Measurements from ENCODE around the gene HSPA6. TPM values are rescaled to one million over a fixed set of nuclear protein-coding genes. Genes with fewer than 3 reads are reported as not detected.
"Not testable (repeated sequence)": the region's sequence is repeated elsewhere in the genome, so short reads cannot be mapped to it uniquely, and the experiment has no call there.

The HSPA6 gene
- total RNA-seq, 1 donor, result 0.36 TPM

DNA sequence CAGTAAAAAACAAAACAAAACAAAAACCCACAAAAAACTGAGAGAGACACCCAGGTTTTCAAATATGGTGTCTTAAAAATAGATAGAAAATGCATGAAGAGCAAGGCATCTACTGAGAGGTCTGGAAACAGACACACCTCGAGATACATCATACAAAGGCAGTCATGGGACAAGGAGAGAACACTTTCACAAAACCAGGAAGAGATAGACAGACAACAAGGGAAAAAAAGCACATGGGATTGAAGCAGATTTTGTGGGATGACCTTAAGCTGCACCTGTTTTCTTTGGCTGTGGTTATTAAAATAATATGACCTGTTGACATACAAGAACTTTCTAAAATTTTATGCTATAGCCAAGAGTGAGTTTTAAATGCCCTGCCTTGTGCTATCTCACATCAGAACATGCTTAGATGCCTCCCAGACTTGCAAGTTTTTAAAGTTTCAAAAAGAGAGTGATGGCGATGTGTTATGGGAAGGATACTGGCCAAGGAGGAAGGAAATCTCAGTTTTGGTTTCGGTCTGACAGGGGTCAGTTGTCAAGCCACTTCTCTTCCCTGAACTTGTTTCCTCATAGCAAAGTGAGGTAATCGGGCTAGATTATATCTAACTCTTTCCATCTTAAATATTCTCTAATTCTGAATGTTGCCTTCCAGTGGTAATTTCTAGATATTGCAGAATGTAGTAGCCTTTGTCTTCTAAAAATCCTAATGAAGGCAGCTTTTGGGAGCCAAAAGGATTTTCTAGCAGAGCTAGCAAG, 36.8 kb downstream of the HSPA6 start:
- not testable (repeated sequence) for H3K79me2 ChIP-seq (ENCODE audit: insufficient read depth, low read length); H3K36me3 ChIP-seq (ENCODE audit: insufficient read depth, low read length); H3K27me3 ChIP-seq (ENCODE audit: insufficient read depth, low read length); H3K4me3 ChIP-seq (ENCODE audit: insufficient read depth, low read length); H3K27ac ChIP-seq (ENCODE audit: low read depth, low read length); H3K4me1 ChIP-seq (ENCODE audit: insufficient read depth, low read length); H3K4me2 ChIP-seq (ENCODE audit: insufficient read depth, low read length); DNase-seq (ENCODE audit: insufficient read length, low spot score, missing footprints); H3K9me3 ChIP-seq (ENCODE audit: low read depth, low read length); H4K20me1 ChIP-seq (ENCODE audit: insufficient read depth, low read length); H2AFZ ChIP-seq (ENCODE audit: low read length)

DNA sequence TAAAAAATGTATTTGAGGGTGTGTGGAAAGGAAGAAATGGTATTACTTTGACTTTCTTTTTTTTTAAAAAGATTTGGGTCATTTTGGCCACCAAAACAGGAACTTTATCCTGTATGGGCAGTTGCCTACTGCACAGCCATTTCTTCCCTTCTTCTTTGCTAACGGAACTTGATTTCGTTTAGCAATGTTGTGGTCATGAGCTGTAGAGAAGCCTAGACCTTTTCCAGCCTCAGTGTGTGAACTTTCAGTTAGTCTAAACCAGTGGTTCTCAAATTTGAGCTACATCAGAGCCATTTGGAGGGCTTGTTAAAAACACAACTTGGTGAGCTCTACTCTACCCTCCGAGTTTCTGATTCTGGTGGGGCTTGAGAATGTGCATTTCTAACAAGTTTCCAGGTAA, 38.1 kb downstream of the HSPA6 start:
- H3K36me3 ChIP-seq (ENCODE audit: insufficient read depth, low read length); H3K27ac ChIP-seq (ENCODE audit: low read depth, low read length); H2AFZ ChIP-seq (ENCODE audit: low read length); H4K20me1 ChIP-seq (ENCODE audit: insufficient read depth, low read length); H3K4me1 ChIP-seq (ENCODE audit: insufficient read depth, low read length); H3K4me3 ChIP-seq (ENCODE audit: insufficient read depth, low read length); H3K27me3 ChIP-seq (ENCODE audit: insufficient read depth, low read length); DNase-seq (ENCODE audit: insufficient read length, low spot score, missing footprints); H3K79me2 ChIP-seq (ENCODE audit: insufficient read depth, low read length); H3K9me3 ChIP-seq (ENCODE audit: low read depth, low read length); H3K4me2 ChIP-seq (ENCODE audit: insufficient read depth, low read length): not testable (repeated sequence)

DNA sequence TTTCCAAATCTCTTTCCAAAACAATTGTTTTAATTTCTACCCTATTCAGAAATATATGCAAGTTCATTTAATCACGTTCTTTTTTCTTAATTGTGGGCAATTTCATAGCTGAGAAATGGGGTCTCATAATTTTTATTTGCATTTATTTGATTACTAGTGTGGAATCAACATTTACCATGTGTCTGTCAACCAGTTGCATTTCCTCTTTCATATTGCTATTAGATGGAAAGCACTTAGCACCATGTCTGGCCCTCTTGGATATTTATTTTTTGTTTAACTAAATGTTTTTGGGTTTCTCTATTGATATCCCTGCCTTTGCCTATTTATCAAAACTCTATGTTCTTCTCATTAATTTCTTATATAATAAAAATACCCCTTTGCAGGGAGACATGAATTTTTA, 39.2 kb downstream of the HSPA6 start:
- not testable (repeated sequence) for H3K36me3 ChIP-seq (ENCODE audit: insufficient read depth, low read length); H3K79me2 ChIP-seq (ENCODE audit: insufficient read depth, low read length); H3K4me3 ChIP-seq (ENCODE audit: insufficient read depth, low read length); H4K20me1 ChIP-seq (ENCODE audit: insufficient read depth, low read length); H3K4me2 ChIP-seq (ENCODE audit: insufficient read depth, low read length); H3K4me1 ChIP-seq (ENCODE audit: insufficient read depth, low read length); H2AFZ ChIP-seq (ENCODE audit: low read length); DNase-seq (ENCODE audit: insufficient read length, low spot score, missing footprints); H3K27ac ChIP-seq (ENCODE audit: low read depth, low read length); H3K27me3 ChIP-seq (ENCODE audit: insufficient read depth, low read length); H3K9me3 ChIP-seq (ENCODE audit: low read depth, low read length)

- H3K4me1 ChIP-seq (ENCODE audit: insufficient read depth, low read length); H3K27me3 ChIP-seq (ENCODE audit: insufficient read depth, low read length); DNase-seq (ENCODE audit: insufficient read length, low spot score, missing footprints); H3K9me3 ChIP-seq (ENCODE audit: low read depth, low read length); H3K79me2 ChIP-seq (ENCODE audit: insufficient read depth, low read length); H4K20me1 ChIP-seq (ENCODE audit: insufficient read depth, low read length); H3K27ac ChIP-seq (ENCODE audit: low read depth, low read length); H3K36me3 ChIP-seq (ENCODE audit: insufficient read depth, low read length): not testable (repeated sequence)
- peak overlapping the region; percentile 54 for H2AFZ ChIP-seq (ENCODE audit: low read length)
- peak overlapping the region; percentile 42 for H3K4me3 ChIP-seq (ENCODE audit: insufficient read depth, low read length)
- H3K4me2 ChIP-seq (ENCODE audit: insufficient read depth, low read length), result peak overlapping the region; percentile 66
These were observed 42.2 kb downstream of the HSPA6 start for GRCh38 chr1:161566602-161566960.

GRCh38 chr1:161571703-161572102, 47.4 kb downstream of the HSPA6 start:
- H3K27me3 ChIP-seq (ENCODE audit: insufficient read depth, low read length); H3K4me2 ChIP-seq (ENCODE audit: insufficient read depth, low read length); H3K9me3 ChIP-seq (ENCODE audit: low read depth, low read length); H2AFZ ChIP-seq (ENCODE audit: low read length); H3K4me1 ChIP-seq (ENCODE audit: insufficient read depth, low read length); H4K20me1 ChIP-seq (ENCODE audit: insufficient read depth, low read length); H3K79me2 ChIP-seq (ENCODE audit: insufficient read depth, low read length); DNase-seq (ENCODE audit: insufficient read length, low spot score, missing footprints); H3K4me3 ChIP-seq (ENCODE audit: insufficient read depth, low read length); H3K36me3 ChIP-seq (ENCODE audit: insufficient read depth, low read length); H3K27ac ChIP-seq (ENCODE audit: low read depth, low read length): not testable (repeated sequence)

Other genes starting within 250 kb of the HSPA6 start
- 0.88 and 2.2 TPM in 2 replicates for gene MPZ, start 214.6 kb upstream of the HSPA6 start, total RNA-seq
- 20.3 and 26.5 TPM in 2 replicates for gene SDHC, start 210.2 kb upstream of the HSPA6 start, total RNA-seq
- gene CFAP126, start 156.7 kb upstream of the HSPA6 start, total RNA-seq, result not detected in 2 replicates
- gene FCGR2A, start 19.1 kb upstream of the HSPA6 start, total RNA-seq, result 0.59 and 1.4 TPM in 2 replicates
- gene FCGR3A, start 25.3 kb downstream of the HSPA6 start, total RNA-seq, result under 0.01 TPM in 1 of 2 replicates, not detected in the other
- gene FCGR3B, start 106.6 kb downstream of the HSPA6 start, total RNA-seq, result not detected in 2 replicates
- 0.36 TPM in 1 of 2 replicates, not detected in the other for gene FCGR2B, start 138.6 kb downstream of the HSPA6 start, total RNA-seq
- gene FCRLA, start 182.7 kb downstream of the HSPA6 start, total RNA-seq, result 0.88 and 1.4 TPM in 2 replicates
- gene FCRLB, start 197.0 kb downstream of the HSPA6 start, total RNA-seq, result 1.8 TPM in 2 replicates
- 20.6 and 32.1 TPM in 2 replicates for gene DUSP12, start 225.2 kb downstream of the HSPA6 start, total RNA-seq
- 28.6 and 30.1 TPM in 2 replicates for gene ATF6, start 241.8 kb downstream of the HSPA6 start, total RNA-seq

Measured in osteoblast (primary cell).